Neutrophil (primary cell): ENCODE results near the gene SMARCA2.

Experiments used
- H3K27ac ChIP-seq: fragments of 200-600 bp; sonication (generic); 2 replicates; pipeline ENCODE4 v1.5.1; 2016; ENCODE audit warnings: mild to moderate bottlenecking, moderate library complexity
- H3K27me3 ChIP-seq: fragments of 200-600 bp; sonication (generic); 2 replicates; pipeline ENCODE4 v1.6.0; 2016; ENCODE audit warnings: mild to moderate bottlenecking
- H3K36me3 ChIP-seq: fragments of 200-600 bp; sonication (generic); 2 replicates; pipeline ENCODE4 v1.5.1; 2017
- H3K4me1 ChIP-seq, 2 experiments: fragments of 200-600 bp in 1 of 2; sonication (generic) in 1 of 2; 1 replicate in 1 of 2; 2 replicates in 1 of 2; pipeline versions ENCODE4 v1.5.1 to v1.6.1; 2013 to 2016; ENCODE audit warnings: low read depth in 1 of 2, low read length in 1 of 2, mild to moderate bottlenecking in 1 of 2, moderate library complexity in 1 of 2; ENCODE audit not compliant: control insufficient read depth in 1 of 2, insufficient read depth in 1 of 2
- H3K4me3 ChIP-seq, 2 experiments: fragments of 200-600 bp in 1 of 2; sonication (generic) in 1 of 2; 1 replicate in 1 of 2; 2 replicates in 1 of 2; pipeline ENCODE4 v1.5.1; 2013 to 2016; ENCODE audit warnings: low read depth in 1 of 2, low read length in 1 of 2, mild to moderate bottlenecking in 1 of 2, moderate library complexity in 1 of 2
- H3K9me3 ChIP-seq: fragments of 200-600 bp; sonication (generic); 2 replicates; pipeline ENCODE4 v1.5.1; 2016
- TF ChIP-seq, protein P1 (sequence below): fragments of 200-600 bp; sonication (generic); IDR thresholded peaks from 2 replicates; pipeline ENCODE4 v1.5.1; 2016; ENCODE audit warnings: antibody characterized with exemption

SMARCA2 gene

DNA sequence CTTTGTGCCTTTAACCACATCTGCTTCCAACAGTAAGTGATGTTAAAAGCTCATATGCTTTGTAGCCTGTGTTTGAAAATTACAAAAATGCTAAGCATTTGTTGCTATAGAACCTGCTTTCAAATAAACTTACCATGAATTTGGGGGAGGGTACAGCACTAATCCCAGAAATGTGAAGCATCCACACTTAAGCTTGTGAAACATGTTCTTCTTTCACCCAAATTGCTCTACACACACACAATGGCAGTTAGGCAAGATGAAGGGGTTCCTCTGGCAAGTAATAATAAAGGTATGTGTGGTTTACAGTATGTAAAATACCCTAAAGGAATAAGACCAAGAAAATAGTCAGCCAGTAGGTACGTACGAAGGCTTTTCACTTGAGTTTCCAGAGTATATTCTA lies 165.6 kb downstream of the SMARCA2 start:
- Histone ChIP-seq H3K27me3 (no peaks in the 10 kb centered on the region), H3K27ac (no peak overlapping the region), H3K4me3 (no peak overlapping the region), H3K9me3 (no peaks in the 10 kb centered on the region), H3K4me1 (no peaks in the 10 kb centered on the region), H3K36me3 (peaks cover 38% of the 10 kb centered on the region)
- TF ChIP-seq, protein P1, sequence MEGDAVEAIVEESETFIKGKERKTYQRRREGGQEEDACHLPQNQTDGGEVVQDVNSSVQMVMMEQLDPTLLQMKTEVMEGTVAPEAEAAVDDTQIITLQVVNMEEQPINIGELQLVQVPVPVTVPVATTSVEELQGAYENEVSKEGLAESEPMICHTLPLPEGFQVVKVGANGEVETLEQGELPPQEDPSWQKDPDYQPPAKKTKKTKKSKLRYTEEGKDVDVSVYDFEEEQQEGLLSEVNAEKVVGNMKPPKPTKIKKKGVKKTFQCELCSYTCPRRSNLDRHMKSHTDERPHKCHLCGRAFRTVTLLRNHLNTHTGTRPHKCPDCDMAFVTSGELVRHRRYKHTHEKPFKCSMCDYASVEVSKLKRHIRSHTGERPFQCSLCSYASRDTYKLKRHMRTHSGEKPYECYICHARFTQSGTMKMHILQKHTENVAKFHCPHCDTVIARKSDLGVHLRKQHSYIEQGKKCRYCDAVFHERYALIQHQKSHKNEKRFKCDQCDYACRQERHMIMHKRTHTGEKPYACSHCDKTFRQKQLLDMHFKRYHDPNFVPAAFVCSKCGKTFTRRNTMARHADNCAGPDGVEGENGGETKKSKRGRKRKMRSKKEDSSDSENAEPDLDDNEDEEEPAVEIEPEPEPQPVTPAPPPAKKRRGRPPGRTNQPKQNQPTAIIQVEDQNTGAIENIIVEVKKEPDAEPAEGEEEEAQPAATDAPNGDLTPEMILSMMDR, result no peak

DNA sequence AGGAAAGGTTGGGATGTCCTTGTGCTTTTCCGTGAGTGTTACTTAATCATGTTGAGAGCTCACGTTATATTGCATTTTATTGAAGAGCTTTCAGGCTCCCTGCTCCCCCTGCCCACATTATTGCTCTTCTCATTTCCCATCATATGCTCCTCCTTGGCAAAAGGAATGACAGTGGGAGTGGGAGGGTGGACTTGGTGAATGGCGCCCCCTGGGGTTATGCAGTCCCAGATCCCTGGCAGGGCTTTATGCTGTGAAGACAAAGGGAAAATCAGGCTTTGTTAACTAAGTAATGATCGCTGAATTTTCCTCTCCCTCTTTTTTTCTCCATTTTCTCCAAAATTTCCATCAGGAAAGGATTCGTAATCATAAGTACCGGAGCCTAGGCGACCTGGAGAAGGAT lies 166.6 kb downstream of the SMARCA2 start:
- no peaks in the 10 kb centered on the region for H3K27me3 ChIP-seq
- TF ChIP-seq, protein P1, result no peak
- no peak overlapping the region for H3K4me3 ChIP-seq
- no peaks in the 10 kb centered on the region for H3K4me1 ChIP-seq
- no peaks in the 10 kb centered on the region for H3K9me3 ChIP-seq
- H3K36me3 ChIP-seq, result peaks cover 49% of the 10 kb centered on the region
- no peak overlapping the region for H3K27ac ChIP-seq

DNA sequence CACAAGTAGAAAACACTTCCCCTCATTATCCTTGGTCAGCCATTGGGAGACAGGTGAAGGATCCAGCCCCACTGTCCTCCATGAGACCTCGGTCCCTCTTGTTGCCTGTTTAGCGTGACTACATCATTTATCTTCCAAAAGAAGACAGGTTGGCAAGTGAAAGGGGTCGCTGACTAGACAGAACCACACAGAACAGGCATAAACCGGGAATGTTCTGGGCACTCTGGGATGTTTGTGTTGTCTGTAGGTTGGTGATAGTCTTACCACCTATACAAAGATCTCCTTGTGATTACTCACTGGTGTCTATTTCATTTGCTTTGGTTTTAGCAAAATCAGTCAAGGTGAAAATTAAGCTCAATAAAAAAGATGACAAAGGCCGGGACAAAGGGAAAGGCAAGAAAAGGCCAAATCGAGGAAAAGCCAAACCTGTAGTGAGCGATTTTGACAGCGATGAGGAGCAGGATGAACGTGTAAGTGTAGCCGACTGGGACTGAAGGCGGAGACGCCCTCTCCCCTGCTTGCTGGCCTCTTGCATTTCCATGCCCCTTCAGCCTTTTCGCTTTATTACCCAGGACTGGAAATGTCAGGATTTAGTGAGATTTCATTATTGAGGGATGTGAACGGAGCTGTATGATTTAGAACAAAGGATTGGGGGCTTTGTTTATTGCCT lies 175.9 kb downstream of the SMARCA2 start:
- H3K36me3 ChIP-seq, result peaks cover 98% of the 10 kb centered on the region
- TF ChIP-seq, protein P1, result no peak
- no peak overlapping the region for H3K27ac ChIP-seq

DNA sequence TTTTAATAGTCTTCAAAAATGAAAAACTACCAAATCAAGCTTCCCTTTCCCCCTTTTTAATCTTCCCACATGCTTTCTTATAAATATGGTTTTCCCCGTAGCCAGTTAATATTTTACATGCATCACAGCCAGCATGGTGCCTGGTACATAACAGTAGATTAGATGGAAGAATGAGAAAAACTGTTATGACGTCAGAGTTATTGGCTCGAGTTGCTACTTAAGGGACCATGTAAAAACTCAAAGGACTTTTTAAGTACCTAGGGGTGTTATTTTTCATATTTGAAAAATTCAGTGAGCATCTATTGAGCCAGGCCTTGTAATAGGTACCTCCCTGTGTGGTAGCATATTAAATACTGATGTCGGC lies 176.4 kb downstream of the SMARCA2 start:
- Histone ChIP-seq H3K36me3 (peaks cover 97% of the 10 kb centered on the region), H3K9me3 (no peaks in the 10 kb centered on the region), H3K4me3 (no peak overlapping the region), H3K27me3 (no peaks in the 10 kb centered on the region), H3K27ac (no peak overlapping the region), H3K4me1 (no peaks in the 10 kb centered on the region)
- TF ChIP-seq, protein P1, result no peak

More for the DNA sequence above, 175.9 kb downstream of the SMARCA2 start:
- no peaks in the 10 kb centered on the region for H3K27me3 ChIP-seq
- no peak overlapping the region for H3K4me3 ChIP-seq
- no peaks in the 10 kb centered on the region for H3K4me1 ChIP-seq
- H3K9me3 ChIP-seq, result no peaks in the 10 kb centered on the region

DNA sequence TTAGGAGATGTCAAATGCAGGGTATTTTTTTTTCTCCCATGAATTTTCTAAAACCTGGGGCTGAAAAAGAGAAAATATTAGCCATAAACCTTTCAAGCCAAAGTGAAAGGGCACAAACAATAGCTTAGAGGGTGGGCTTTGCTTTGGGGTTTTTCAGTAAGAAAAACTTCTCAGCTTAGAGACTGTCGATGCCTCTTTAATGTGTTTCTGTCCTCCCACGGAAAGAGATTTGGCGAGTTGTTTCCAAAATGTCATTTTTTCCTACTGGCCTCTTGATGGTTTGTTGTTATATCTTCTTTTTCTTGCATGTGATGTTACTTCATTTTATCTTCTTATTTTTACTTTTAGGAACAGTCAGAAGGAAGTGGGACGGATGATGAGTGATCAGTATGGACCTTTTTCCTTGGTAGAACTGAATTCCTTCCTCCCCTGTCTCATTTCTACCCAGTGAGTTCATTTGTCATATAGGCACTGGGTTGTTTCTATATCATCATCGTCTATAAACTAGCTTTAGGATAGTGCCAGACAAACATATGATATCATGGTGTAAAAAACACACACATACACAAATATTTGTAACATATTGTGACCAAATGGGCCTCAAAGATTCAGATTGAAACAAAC lies 177.3 kb downstream of the SMARCA2 start:
- H3K27me3 ChIP-seq, result no peaks in the 10 kb centered on the region
- no peaks in the 10 kb centered on the region for H3K4me1 ChIP-seq
- TF ChIP-seq, protein P1, result no peak
- peaks cover 97% of the 10 kb centered on the region for H3K36me3 ChIP-seq
- no peak overlapping the region for H3K27ac ChIP-seq
- H3K9me3 ChIP-seq, result no peaks in the 10 kb centered on the region
- H3K4me3 ChIP-seq, result no peak overlapping the region
